B cell (primary cell): ENCODE results near the gene KCNJ6. TPM values are rescaled to one million over a fixed set of nuclear protein-coding genes. Genes with fewer than 3 reads are reported as not detected.
A peak's percentile ranks its signal among the peaks of the same experiment; 100 is the strongest.

Experiments used
- ATAC-seq: fragments of 200-7000 bp; cut with Tn5 transposase; one replicate; pipeline ENCODE4 v1.10.0; 2021; ENCODE audit warnings: low read depth, mild to moderate bottlenecking, moderate number of reproducible peaks, moderate library complexity
- CTCF ChIA-PET: fragments of 350-600 bp; sonication (Branson Sonifier 250); formaldehyde crosslinking; loops from one replicate; lab custom pipeline; 2021; ENCODE audit warnings: antibody characterized with exemption, inconsistent platforms; lab: Charles Lee
- POLR2A ChIA-PET: fragments of 350-600 bp; sonication (Branson Sonifier 250); formaldehyde crosslinking; loops from one replicate; lab custom pipeline; 2021; ENCODE audit warnings: antibody characterized with exemption; lab: Charles Lee
- DNase-seq: peaks from one replicate; pipeline ENCODE4 v3.0.0; 2013
- H2AFZ ChIP-seq: 2 replicates; pipeline ENCODE4 v1.6.1; 2012; ENCODE audit warnings: mild to moderate bottlenecking, low read depth, low read length; ENCODE audit not compliant: insufficient read depth, poor library complexity, severe bottlenecking
- H3K27ac ChIP-seq, 2 donors: 1 replicate in 1 of 2; 2 replicates in 1 of 2; pipeline ENCODE4 v1.5.1; 2012 to 2013; ENCODE audit warnings: low read length in 2 of 2, mild to moderate bottlenecking in 2 of 2, moderate library complexity in 1 of 2
- H3K27me3 ChIP-seq, 4 experiments: fragments of 200-600 bp in 1 of 4; sonication (generic) in 1 of 4; replicated peaks in 1 of 4; 1 replicate in 2 of 4; 2 replicates in 2 of 4; pipeline versions ENCODE4 v1.6.1 to v1.7.0; 2013 to 2016; ENCODE audit warnings: low read length in 3 of 4, mild to moderate bottlenecking in 2 of 4, mixed read lengths in 1 of 4, moderate library complexity in 1 of 4; ENCODE audit not compliant: insufficient read depth in 4 of 4, control insufficient read depth in 3 of 4; ENCODE audit errors: control extremely low read depth in 1 of 4
- H3K36me3 ChIP-seq, 2 experiments: replicated peaks in 1 of 2; 1 replicate in 1 of 2; 2 replicates in 1 of 2; pipeline versions ENCODE4 v1.6.1 to v1.7.1; 2013; ENCODE audit warnings: low read length in 1 of 2; ENCODE audit not compliant: insufficient read depth in 2 of 2, control insufficient read depth in 1 of 2; ENCODE audit errors: control extremely low read depth in 1 of 2, extremely low read depth in 1 of 2
- H3K4me1 ChIP-seq, 2 donors: fragments of 200-600 bp in 1 of 2; sonication (generic) in 1 of 2; 1 replicate in 1 of 2; 2 replicates in 1 of 2; pipeline versions ENCODE4 v1.5.1 to v1.6.1; 2013 to 2017; ENCODE audit warnings: low read length in 2 of 2; ENCODE audit not compliant: control insufficient read depth in 2 of 2, insufficient read depth in 2 of 2
- H3K4me2 ChIP-seq: replicated peaks from 2 replicates; pipeline ENCODE3; 2012; ENCODE audit warnings: mild to moderate bottlenecking, low read depth, low read length; ENCODE audit not compliant: poor library complexity, severe bottlenecking
- H3K4me3 ChIP-seq, 5 experiments: fragments of 200-600 bp in 1 of 5; sonication (generic) in 1 of 5; 1 replicate in 3 of 5; 2 replicates in 2 of 5; pipeline versions ENCODE4 v1.5.1 to v1.7.0; 2011 to 2016; ENCODE audit warnings: low read length in 4 of 5, mild to moderate bottlenecking in 4 of 5, low read depth in 2 of 5, control low read depth in 1 of 5, moderate library complexity in 1 of 5; ENCODE audit not compliant: insufficient read depth in 1 of 5; ENCODE audit errors: control extremely low read depth in 1 of 5, extremely low read depth in 1 of 5
- H3K79me2 ChIP-seq: fragments of 200-600 bp; sonication (generic); one replicate; pipeline ENCODE4 v1.6.0; 2016; ENCODE audit warnings: low read length; ENCODE audit not compliant: control insufficient read depth, insufficient read depth
- H3K9ac ChIP-seq: fragments of 200-600 bp; sonication (generic); 2 replicates; pipeline ENCODE4 v1.6.1; 2017; ENCODE audit warnings: mild to moderate bottlenecking, low read length, moderate library complexity
- H3K9me3 ChIP-seq, 3 donors: one replicate each; pipeline versions ENCODE4 v1.6.1 to v1.7.1; 2013; ENCODE audit warnings: low read length in 2 of 3; ENCODE audit not compliant: control insufficient read depth in 2 of 3, insufficient read depth in 1 of 3; ENCODE audit errors: control extremely low read depth in 1 of 3
- H4K20me1 ChIP-seq: 2 replicates; pipeline ENCODE4 v1.6.0; 2012; ENCODE audit warnings: mild to moderate bottlenecking, low read length; ENCODE audit not compliant: insufficient read depth, control insufficient read depth, poor library complexity, severe bottlenecking
- H3K27ac Mint-ChIP-seq: one replicate; pipeline ENCODE4 v1.8.0; 2021; ENCODE audit warnings: mixed read lengths
- H3K27me3 Mint-ChIP-seq: one replicate; pipeline ENCODE4 v1.8.0; 2021; ENCODE audit warnings: mixed read lengths
- H3K4me1 Mint-ChIP-seq: one replicate; pipeline ENCODE4 v1.8.0; 2021; ENCODE audit warnings: mixed read lengths
- H3K4me3 Mint-ChIP-seq: one replicate; pipeline ENCODE4 v1.8.0; 2021; ENCODE audit warnings: mixed read lengths
- H3K9me3 Mint-ChIP-seq: one replicate; pipeline ENCODE4 v1.8.0; 2022; ENCODE audit warnings: mixed read lengths; ENCODE audit not compliant: insufficient read depth
- EZH2 ChIP-seq: IDR thresholded peaks from 2 replicates; pipeline ENCODE4 v1.6.1; 2012; ENCODE audit warnings: borderline replicate concordance, low read depth, mild to moderate bottlenecking, moderate library complexity, low read length; ENCODE audit not compliant: insufficient read depth, poor library complexity, severe bottlenecking
- WGBS: methylation state at CpG from one replicate; pipeline ENCODE4 v1.1.5; 2013; ENCODE audit warnings: missing lambda C conversion rate; ENCODE audit not compliant: insufficient coverage; 5-methylcytosine and 5-hydroxymethylcytosine counted together
- intact Hi-C: fragments of 100-400 bp; cut with micrococcal nuclease; formaldehyde crosslinking; loops from one replicate; pipeline ENCODE4 v1.10.0; 2022
- polyA plus RNA-seq: library from polyadenylated mRNA; depleted of rRNA; stranded (reverse); fragments of >200 nt; gene quantifications from 2 replicates; pipeline ENCODE4 v1.2.3, GENCODE V29; 2012
- total RNA-seq, 2 donors: library from RNA; stranded (reverse); fragments of 120-200 nt in 1 of 2; gene quantifications; 1 replicate in 1 of 2; 2 replicates in 1 of 2; pipeline versions ENCODE4 v1.2.3 to v1.2.4, GENCODE V29; 2013 to 2022
- TF ChIP-seq, protein P1 (sequence below): fragments of 200-600 bp; IDR thresholded peaks from one replicate; pipeline ENCODE4 v1.8.0; 2022; ENCODE audit warnings: antibody characterized with exemption, mild to moderate bottlenecking

The KCNJ6 gene
- total and polyA plus RNA-seq, 2 donors (not counting 1 experiment from before 2014, with no cell fraction given) = not detected

DNA sequence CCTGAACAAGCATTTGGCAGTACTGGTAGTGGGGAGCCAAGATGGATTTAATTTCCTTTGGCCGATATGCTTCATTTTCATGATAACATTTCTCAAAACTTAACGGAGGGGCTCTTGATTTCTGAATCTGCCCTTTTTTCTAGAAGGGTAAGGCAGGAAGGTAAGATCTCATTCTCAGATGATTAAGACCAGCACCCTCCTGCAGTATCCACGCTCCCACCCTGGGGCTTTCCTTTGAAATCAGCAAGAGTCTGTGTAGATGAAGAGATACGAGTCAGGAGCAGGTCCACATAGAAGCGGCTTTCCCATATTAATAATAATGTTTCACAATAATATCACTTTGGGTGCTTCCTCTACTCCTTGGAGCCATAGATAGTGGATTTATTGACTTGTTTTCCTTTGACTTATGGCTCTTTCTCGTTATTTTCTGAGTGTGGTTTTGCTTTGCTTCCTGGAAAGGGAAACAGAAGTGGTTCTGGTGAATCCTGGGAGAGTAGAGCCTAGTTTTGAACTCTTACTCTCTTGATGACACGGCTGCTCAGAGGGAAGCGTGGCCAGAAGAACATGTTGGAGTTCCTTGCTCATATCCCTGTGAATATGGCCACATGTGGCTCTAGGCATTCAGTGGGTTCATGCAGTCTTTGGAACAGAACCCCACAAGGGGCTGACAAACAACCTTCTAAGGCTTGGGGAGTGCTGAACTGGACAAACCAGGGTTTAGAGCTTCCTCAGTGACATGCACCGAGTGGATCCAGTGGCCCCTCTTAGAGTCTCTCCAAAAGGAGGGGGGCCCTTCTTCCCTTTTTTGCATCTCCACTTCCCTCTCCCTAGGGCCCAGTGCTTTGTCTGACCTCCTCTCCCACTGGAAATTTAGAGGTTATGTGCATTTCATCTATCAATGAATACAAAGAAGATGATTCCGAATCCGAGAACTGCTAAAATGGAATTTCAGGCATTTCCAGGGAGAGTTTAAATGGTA is 354.0 kb downstream of the KCNJ6 start:
- H3K9me3 Mint-ChIP-seq = no peaks in the 10 kb centered on the region
- peak overlapping the region; percentile 82 for H3K4me2 ChIP-seq
- H3K4me3 Mint-ChIP-seq = peak overlapping the region; percentile 97

More for the DNA sequence above, 354.0 kb downstream of the KCNJ6 start:
- Histone ChIP-seq H3K4me1 (peaks cover 14 to 23% of the 10 kb centered on the region in 2 donors), H3K9me3 (peaks cover 0 to 4% (median 0%) of the 10 kb centered on the region in 3 donors), H3K27ac (no peak overlapping the region), H2AFZ (no peak overlapping the region), H3K27me3 (no peaks in the 10 kb centered on the region), H4K20me1 (no peaks in the 10 kb centered on the region), H3K79me2 (peaks cover 5% of the 10 kb centered on the region), H3K36me3 (no peaks in the 10 kb centered on the region), H3K9ac (no peak overlapping the region), H3K4me3 (no peak overlapping the region)
- CTCF ChIA-PET = no interaction called here
- ATAC-seq (no peak), DNase-seq (no peak)
- Mint-ChIP-seq H3K27me3 (no peaks in the 10 kb centered on the region), H3K4me1 (peaks cover 25% of the 10 kb centered on the region), H3K27ac (peak overlapping the region; percentile 97)
- POLR2A ChIA-PET = interaction anchor here (1.8 to 2.1 kb wide), 2 partner anchors 197 to 295 kb away, joined by 9 to 15 read pairs; partner anchors contain the start of genes DYRK1A and VPS26C
- WGBS = 69% methylated on average over 4 of the region's 11 CpGs
- intact Hi-C loops = loop anchor here (2.0 to 10.0 kb wide), 4 partner anchors 47 to 1750 kb away; partner anchors contain the start of genes BRWD1, HLCS, PIGP and TTC3
- TF ChIP-seq, protein P1, sequence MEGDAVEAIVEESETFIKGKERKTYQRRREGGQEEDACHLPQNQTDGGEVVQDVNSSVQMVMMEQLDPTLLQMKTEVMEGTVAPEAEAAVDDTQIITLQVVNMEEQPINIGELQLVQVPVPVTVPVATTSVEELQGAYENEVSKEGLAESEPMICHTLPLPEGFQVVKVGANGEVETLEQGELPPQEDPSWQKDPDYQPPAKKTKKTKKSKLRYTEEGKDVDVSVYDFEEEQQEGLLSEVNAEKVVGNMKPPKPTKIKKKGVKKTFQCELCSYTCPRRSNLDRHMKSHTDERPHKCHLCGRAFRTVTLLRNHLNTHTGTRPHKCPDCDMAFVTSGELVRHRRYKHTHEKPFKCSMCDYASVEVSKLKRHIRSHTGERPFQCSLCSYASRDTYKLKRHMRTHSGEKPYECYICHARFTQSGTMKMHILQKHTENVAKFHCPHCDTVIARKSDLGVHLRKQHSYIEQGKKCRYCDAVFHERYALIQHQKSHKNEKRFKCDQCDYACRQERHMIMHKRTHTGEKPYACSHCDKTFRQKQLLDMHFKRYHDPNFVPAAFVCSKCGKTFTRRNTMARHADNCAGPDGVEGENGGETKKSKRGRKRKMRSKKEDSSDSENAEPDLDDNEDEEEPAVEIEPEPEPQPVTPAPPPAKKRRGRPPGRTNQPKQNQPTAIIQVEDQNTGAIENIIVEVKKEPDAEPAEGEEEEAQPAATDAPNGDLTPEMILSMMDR = no peak
- no peak for TF ChIP-seq EZH2
